NCI-H82 treated with DMSO at 0.1 percent for 48 hours (cell line): Measurements from ENCODE around the gene OR10A5.
"Not testable (repeated sequence)": the region's sequence is repeated elsewhere in the genome, so short reads cannot be mapped to it uniquely, and the experiment has no call there.

ENCODE experiments used
- DNase-seq: peaks from one replicate; lab custom pipeline; 2025; ENCODE audit not compliant: unreplicated experiment; lab: John Stamatoyannopoulos, UW

The OR10A5 gene

GRCh38 chr11:6845383-6845782 lies at the start of gene OR10A5:
OR10A5 (plus strand) TSS chr11:6845683; CDS start chr11:6845683, 0 bp downstream.
- DNase-seq = no peak

GRCh38 chr11:6799402-6799801 lies 46.1 kb upstream of the OR10A5 start, which contains the start of gene OR6A2:
OR6A2 (minus strand) TSS chr11:6799689; CDS start chr11:6795708, 3,981 bp downstream.
- no peak for DNase-seq

- not testable (repeated sequence) for DNase-seq
Measured at GRCh38 chr11:6801075-6801474, 44.4 kb upstream of the OR10A5 start.

GRCh38 chr11:6812390-6813005 lies 33.0 kb upstream of the OR10A5 start:
- peak; percentile 17 for DNase-seq

- DNase-seq = no peak
Measured at GRCh38 chr11:6813656-6814055, 31.8 kb upstream of the OR10A5 start.

- DNase-seq = no peak
Measured at GRCh38 chr11:6817694-6818093, 27.8 kb upstream of the OR10A5 start.

GRCh38 chr11:6818967-6819366 lies 26.5 kb upstream of the OR10A5 start:
- no peak for DNase-seq

GRCh38 chr11:6824136-6824823 lies 21.2 kb upstream of the OR10A5 start:
- DNase-seq = no peak

- DNase-seq = no peak
Measured at GRCh38 chr11:6825231-6825744, 20.2 kb upstream of the OR10A5 start.

- no peak for DNase-seq
Measured at GRCh38 chr11:6828103-6828502, 17.4 kb upstream of the OR10A5 start.

- no peak for DNase-seq
Measured at GRCh38 chr11:6833356-6833755, 12.1 kb upstream of the OR10A5 start.

- DNase-seq = no peak
Measured at GRCh38 chr11:6834021-6834420, 11.5 kb upstream of the OR10A5 start.

GRCh38 chr11:6841694-6842093 lies 3.8 kb upstream of the OR10A5 start:
- no peak for DNase-seq

- no peak for DNase-seq
Measured at GRCh38 chr11:6843670-6844069, 1.8 kb upstream of the OR10A5 start.

GRCh38 chr11:6844356-6844755 lies 1.1 kb upstream of the OR10A5 start:
- no peak for DNase-seq

GRCh38 chr11:6850526-6850925 lies 5.0 kb downstream of the OR10A5 start:
- DNase-seq = no peak

- DNase-seq = not testable (repeated sequence)
Measured at GRCh38 chr11:6854801-6855200, 9.3 kb downstream of the OR10A5 start.

- DNase-seq = no peak
Measured at GRCh38 chr11:6855971-6856541, 10.6 kb downstream of the OR10A5 start.

GRCh38 chr11:6856871-6857270 lies 11.4 kb downstream of the OR10A5 start:
- no peak for DNase-seq

- no peak for DNase-seq
Measured at GRCh38 chr11:6862961-6863360, 17.5 kb downstream of the OR10A5 start, which contains the start of gene OR10A2. OR10A2 (plus strand) TSS chr11:6863057; CDS start chr11:6869755, 6,698 bp downstream.

- no peak for DNase-seq
Measured at GRCh38 chr11:6864438-6864837, 19.0 kb downstream of the OR10A5 start.

- no peak for DNase-seq
Measured at GRCh38 chr11:6871278-6871677, 25.8 kb downstream of the OR10A5 start.
